ENCODE measurements around the gene PSMA2. TPM values are rescaled to one million over a fixed set of nuclear protein-coding genes. Genes with fewer than 3 reads are reported as not detected.

PSMA2 gene
- total RNA-seq, 2 donors from 2014 or later = 50.7 to 61.8 TPM

GRCh38 chr7:42911454-42912447 is 20.2 kb downstream of the PSMA2 start, which contains the start of gene C7orf25:
TSS of gene C7orf25 (minus strand) at chr7:42912070. CDS start at chr7:42910900, 1,170 bp downstream.
- Histone ChIP-seq H3K36me3 (peaks cover 14% of the 10 kb centered on the region), H3K4me1 (peaks cover 0 to 16% of the 10 kb centered on the region in 2 donors), H3K4me3 (peak within 1 kb of the TSS; percentile 87 to 94), H3K27me3 (no peaks in the 10 kb centered on the region), H3K27ac (peak within 1 kb of the TSS; percentile 82 to 84), H3K9me3 (no peaks in the 10 kb centered on the region)
- peak in 1 of 2 donors; percentile 25 for TF ChIP-seq CTCF (IDR thresholded peaks at IDR 0.05)
- DNase-seq (ENCODE audit: low spot score) = peak; percentile 98

- Histone ChIP-seq H3K9me3 (no peaks in the 10 kb centered on the region), H3K27me3 (no peaks in the 10 kb centered on the region), H3K36me3 (no peaks in the 10 kb centered on the region), H3K4me3 (no peak overlapping the region), H3K27ac (no peak overlapping the region), H3K4me1 (peaks cover 0 to 16% of the 10 kb centered on the region in 2 donors)
- no peak for DNase-seq (ENCODE audit: low spot score)
- TF ChIP-seq CTCF (IDR thresholded peaks at IDR 0.05) = no peak
These were observed 21.7 kb downstream of the PSMA2 start for GRCh38 chr7:42910306-42910705.

- H3K27me3 ChIP-seq = no peaks in the 10 kb centered on the region
- H3K36me3 ChIP-seq = no peaks in the 10 kb centered on the region
- no peak overlapping the region for H3K27ac ChIP-seq
- no peak for DNase-seq (ENCODE audit: low spot score)
- H3K9me3 ChIP-seq = no peaks in the 10 kb centered on the region
- TF ChIP-seq CTCF (IDR thresholded peaks at IDR 0.05) = no peak
- H3K4me3 ChIP-seq = no peak overlapping the region
- peaks cover 0 to 12% of the 10 kb centered on the region in 2 donors for H3K4me1 ChIP-seq
These were observed 24.7 kb downstream of the PSMA2 start for GRCh38 chr7:42907316-42907715.

GRCh38 chr7:42906181-42906580 is 25.8 kb downstream of the PSMA2 start:
- Histone ChIP-seq H3K27me3 (no peaks in the 10 kb centered on the region), H3K9me3 (no peaks in the 10 kb centered on the region), H3K27ac (no peak overlapping the region), H3K4me1 (peaks cover 0 to 9% of the 10 kb centered on the region in 2 donors), H3K36me3 (no peaks in the 10 kb centered on the region), H3K4me3 (no peak overlapping the region)
- no peak for TF ChIP-seq CTCF (IDR thresholded peaks at IDR 0.05)
- DNase-seq (ENCODE audit: low spot score) = no peak

- Histone ChIP-seq H3K27me3 (no peaks in the 10 kb centered on the region), H3K4me3 (no peak overlapping the region), H3K27ac (no peak overlapping the region), H3K4me1 (no peaks in the 10 kb centered on the region), H3K36me3 (no peaks in the 10 kb centered on the region), H3K9me3 (no peaks in the 10 kb centered on the region)
- no peak for DNase-seq (ENCODE audit: low spot score)
- no peak for TF ChIP-seq CTCF (IDR thresholded peaks at IDR 0.05)
These were observed 29.6 kb downstream of the PSMA2 start for GRCh38 chr7:42902331-42902730.

Data from right atrium auricular region (tissue), 2 donors.